ENCODE data around the gene CNTN3.
A peak's percentile ranks its signal among the peaks of the same experiment; 100 is the strongest.

The CNTN3 gene

DNA sequence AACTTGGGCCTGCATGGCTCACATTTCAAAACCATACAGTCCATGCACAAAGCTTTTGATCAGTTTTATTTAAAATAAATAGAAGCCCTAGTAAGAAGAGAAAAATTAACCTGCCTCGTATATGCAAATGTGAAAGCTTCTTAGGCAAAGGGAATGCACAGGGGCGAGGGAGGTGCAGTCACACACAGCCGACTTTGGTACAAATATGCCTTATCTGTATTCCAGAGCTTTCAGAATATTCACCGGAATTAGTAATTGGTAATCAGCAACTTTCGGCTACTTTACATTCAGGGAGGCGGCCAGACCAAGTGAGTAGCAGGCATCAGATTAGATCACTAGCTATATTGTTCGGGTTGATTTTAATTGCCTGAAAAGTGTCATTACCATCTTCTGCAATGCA lies 7.5 kb downstream of the CNTN3 start:
- no peak for DNase-seq

GRCh38 chr3:74605437-74605836 lies 9.0 kb downstream of the CNTN3 start:
- DNase-seq: peak; percentile 62

GRCh38 chr3:74603292-74603691 lies 11.2 kb downstream of the CNTN3 start:
- no peak for DNase-seq

GRCh38 chr3:74602471-74602870 lies 12.0 kb downstream of the CNTN3 start:
- no peak for DNase-seq

- DNase-seq: no peak
Measured at GRCh38 chr3:74601793-74602192, 12.7 kb downstream of the CNTN3 start.

DNA sequence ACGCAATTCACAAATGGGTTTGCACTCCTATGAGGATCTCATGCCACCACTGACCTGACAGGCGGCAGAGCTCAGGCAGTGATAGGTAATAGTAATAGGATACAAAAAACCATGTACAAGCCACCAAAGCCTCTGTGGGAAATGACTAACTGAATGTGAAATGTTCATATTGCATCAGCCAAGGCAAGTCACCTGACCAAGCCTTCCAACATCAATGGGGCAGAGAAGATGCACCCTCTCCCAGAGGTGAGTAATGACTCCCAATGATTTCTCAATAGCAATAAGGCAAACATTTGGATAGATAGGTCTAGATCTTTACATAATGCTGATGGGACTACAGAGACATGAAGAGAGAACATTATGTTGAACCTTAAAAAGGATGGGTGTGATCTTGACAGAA lies 14.9 kb downstream of the CNTN3 start:
- DNase-seq: no peak

GRCh38 chr3:74593152-74593551 lies 21.3 kb downstream of the CNTN3 start:
- no peak for DNase-seq

GRCh38 chr3:74592359-74592758 lies 22.1 kb downstream of the CNTN3 start:
- DNase-seq: no peak

- DNase-seq: no peak
Measured at GRCh38 chr3:74591946-74592345, 22.5 kb downstream of the CNTN3 start.

GRCh38 chr3:74591342-74591741 lies 23.1 kb downstream of the CNTN3 start:
- DNase-seq: no peak

GRCh38 chr3:74590620-74591262 lies 23.7 kb downstream of the CNTN3 start:
- no peak for DNase-seq

DNA sequence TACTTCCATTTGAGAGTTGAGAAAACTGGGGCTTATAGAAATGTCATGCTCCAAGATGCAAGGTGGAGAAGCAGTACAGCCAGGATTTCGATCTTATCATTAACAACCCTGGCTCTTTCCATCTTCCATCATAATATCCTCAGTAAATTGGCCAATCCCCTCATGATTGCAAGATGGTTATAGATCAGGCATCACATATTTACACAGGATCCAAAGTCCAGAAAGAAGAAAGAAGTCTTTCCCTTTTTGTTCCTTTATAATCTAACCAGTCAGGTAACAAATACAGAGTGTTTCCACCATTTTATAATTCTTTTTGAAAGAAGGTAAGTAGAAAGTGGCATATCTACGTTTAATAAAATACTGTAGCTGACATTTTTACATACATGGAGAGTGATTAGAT lies 29.7 kb downstream of the CNTN3 start:
- no peak for DNase-seq

DNA sequence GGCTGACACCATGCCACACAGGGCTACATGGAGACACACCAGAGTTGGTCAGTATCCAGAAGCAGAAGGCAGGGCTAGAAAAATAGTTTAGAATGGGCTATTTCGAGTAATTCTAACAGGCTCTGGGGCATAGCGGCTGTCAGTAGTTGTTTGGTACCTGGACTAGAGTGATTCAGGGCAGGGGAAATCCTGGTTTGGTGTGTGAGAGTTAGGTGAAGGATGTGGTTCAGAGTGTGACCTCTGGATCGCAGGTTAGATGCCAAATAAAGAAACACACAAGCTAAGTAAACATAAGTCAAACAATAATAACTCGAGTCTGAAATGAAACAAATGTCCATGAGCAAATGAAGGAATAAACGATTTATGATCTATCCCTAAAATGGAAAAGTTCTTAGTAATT lies 31.5 kb downstream of the CNTN3 start:
- no peak for DNase-seq

DNA sequence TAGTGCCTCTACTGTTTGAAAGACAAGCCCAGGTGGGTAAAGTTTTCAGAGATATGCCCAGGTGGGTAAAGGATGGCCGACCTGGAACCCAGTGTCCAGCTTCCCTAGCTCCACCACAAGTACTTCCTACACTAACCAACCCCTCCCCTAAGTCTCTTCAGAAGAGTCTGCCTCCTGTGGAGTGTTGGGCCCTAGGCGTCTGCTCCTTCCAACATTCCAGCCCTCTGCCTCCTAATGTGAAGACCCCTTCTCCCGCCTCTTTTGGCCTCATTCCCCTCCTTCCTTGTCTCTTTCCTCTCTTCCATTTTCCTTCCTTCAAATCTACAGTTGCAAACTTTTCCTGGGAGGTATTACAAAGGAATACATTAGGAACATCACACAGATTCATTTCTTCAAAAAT lies 38.6 kb downstream of the CNTN3 start:
- DNase-seq: no peak

GRCh38 chr3:74571118-74571517 lies 43.3 kb downstream of the CNTN3 start:
- DNase-seq: no peak
